Smooth muscle cell (in vitro differentiated cells): ENCODE measurements around the gene ARF4. TPM values are rescaled to one million over a fixed set of nuclear protein-coding genes. Genes with fewer than 3 reads are reported as not detected.
"Not testable (repeated sequence)": the region's sequence is repeated elsewhere in the genome, so short reads cannot be mapped to it uniquely, and the experiment has no call there.

Experiments
- DNase-seq: peaks from one replicate; lab custom pipeline; 2025; ENCODE audit not compliant: unreplicated experiment; lab: John Stamatoyannopoulos, UW
- H2AFZ ChIP-seq: fragments of 200-600 bp; sonication (generic); 2 replicates; pipeline ENCODE4 v1.6.0; 2016; ENCODE audit warnings: antibody characterized with exemption, low read depth, mild to moderate bottlenecking
- H3F3A ChIP-seq: fragments of 200-600 bp; sonication (generic); 2 replicates; pipeline ENCODE4 v1.6.0; 2017; ENCODE audit warnings: antibody characterized with exemption, low read depth
- H3K27ac ChIP-seq: fragments of 200-600 bp; sonication (generic); 2 replicates; pipeline ENCODE4 v1.5.1; 2016; ENCODE audit warnings: low read depth, mild to moderate bottlenecking
- H3K27me3 ChIP-seq: fragments of 200-600 bp; sonication (generic); 2 replicates; pipeline ENCODE4 v1.6.1; 2016; ENCODE audit warnings: low read depth, mild to moderate bottlenecking
- H3K36me3 ChIP-seq: fragments of 200-600 bp; sonication (generic); 2 replicates; pipeline ENCODE4 v1.5.1; 2016; ENCODE audit warnings: low read depth
- H3K4me1 ChIP-seq: fragments of 200-600 bp; sonication (generic); 2 replicates; pipeline ENCODE4 v1.5.1; 2016; ENCODE audit warnings: low read depth
- H3K4me2 ChIP-seq: fragments of 200-600 bp; sonication (generic); 2 replicates; pipeline ENCODE4 v1.6.0; 2016; ENCODE audit warnings: mild to moderate bottlenecking
- H3K4me3 ChIP-seq: fragments of 200-600 bp; sonication (generic); 2 replicates; pipeline ENCODE4 v1.5.1; 2016; ENCODE audit warnings: mild to moderate bottlenecking
- H3K79me2 ChIP-seq: fragments of 200-600 bp; sonication (generic); 2 replicates; pipeline ENCODE4 v1.6.0; 2016; ENCODE audit warnings: low read depth, mild to moderate bottlenecking
- H3K9ac ChIP-seq: fragments of 200-600 bp; sonication (generic); 2 replicates; pipeline ENCODE4 v1.6.0; 2016; ENCODE audit warnings: low read depth
- H3K9me3 ChIP-seq: fragments of 200-600 bp; sonication (generic); replicated peaks from 2 replicates; pipeline ENCODE4 v1.5.1; 2016; ENCODE audit warnings: low read depth
- H4K20me1 ChIP-seq: fragments of 200-600 bp; sonication (generic); 2 replicates; pipeline ENCODE4 v1.6.0; 2016; ENCODE audit warnings: low read depth
- WGBS: methylation state at CpG from one replicate; pipeline ENCODE4 v1.1.7; 2016; ENCODE audit warnings: low lambda C conversion rate; 5-methylcytosine and 5-hydroxymethylcytosine counted together
- polyA plus RNA-seq: library from polyadenylated mRNA; unstranded; fragments of >200 nt; fragmentation: Nextera tagmentation; extraction: Ambion mirVana; gene quantifications from 2 replicates; pipeline ENCODE4 v1.2.1, GENCODE V29; 2016
- total RNA-seq: library from RNA; depleted of rRNA; stranded (reverse); fragments of >200 nt; gene quantifications from 2 replicates; pipeline ENCODE4 v1.2.3, GENCODE V29; 2014
- TF ChIP-seq, protein P1 (sequence below): fragments of 200-600 bp; sonication (generic); IDR thresholded peaks from 2 replicates; pipeline ENCODE4 v1.5.1; 2017; ENCODE audit warnings: borderline replicate concordance, mild to moderate bottlenecking, antibody characterized with exemption; ENCODE audit not compliant: insufficient read depth, poor library complexity, severe bottlenecking

ARF4 gene
- 688 and 774 TPM in 2 replicates for total RNA-seq
- 574 and 688 TPM in 2 replicates for polyA plus RNA-seq

DNA sequence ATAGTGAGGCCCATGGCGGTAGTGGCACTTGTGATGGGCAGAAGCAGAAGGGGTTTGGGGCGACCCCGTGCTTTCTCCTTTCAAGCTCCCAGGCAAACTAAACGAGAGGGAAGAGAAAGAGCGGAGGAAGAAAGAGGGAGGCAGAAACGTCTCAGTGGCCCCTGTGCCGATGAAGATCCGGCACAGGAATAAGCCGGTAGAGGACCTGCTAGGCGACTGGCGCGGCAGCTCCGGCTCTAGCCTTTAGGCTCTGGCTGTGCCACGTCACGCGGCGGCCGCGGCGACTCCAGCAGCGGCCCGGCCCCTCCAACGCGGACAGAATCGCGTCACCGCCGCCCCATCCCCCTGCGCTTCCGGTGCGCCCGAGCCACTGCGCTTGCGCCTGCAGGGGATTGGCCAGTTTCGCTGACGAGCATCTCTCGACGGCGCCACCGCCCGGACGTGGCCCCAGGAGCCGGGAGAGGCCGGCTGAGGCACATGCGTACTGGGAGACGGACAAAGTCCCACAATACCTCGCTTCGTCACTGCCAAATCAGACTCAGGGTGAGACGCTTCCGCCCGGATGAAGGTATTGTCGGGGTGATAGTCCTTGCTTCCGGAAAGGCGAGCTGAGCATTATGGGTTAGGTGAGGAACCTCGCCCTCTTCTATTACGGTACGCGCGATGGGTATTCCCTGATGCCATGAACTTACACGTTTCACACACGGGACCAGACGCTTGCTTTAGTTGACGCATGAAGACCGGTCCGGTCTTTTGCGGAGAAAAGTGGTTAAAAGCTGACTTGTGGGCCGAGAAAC lies at the start of gene ARF4:
TSS of gene ARF4 (minus strand) at position 218 of the 797 bp plus-strand sequence. CDS start at position 14, 204 bp downstream.
- Histone ChIP-seq H3K9me3 (no peaks in the 10 kb centered on the region), H3K36me3 (no peaks in the 10 kb centered on the region), H3K4me1 (peaks cover 26% of the 10 kb centered on the region), H2AFZ (peak within 1 kb of the TSS; percentile 40), H3K4me3 (peak within 1 kb of the TSS; percentile 100), H4K20me1 (peaks cover 45% of the 10 kb centered on the region), H3K9ac (peak within 1 kb of the TSS; percentile 99), H3K79me2 (peaks cover 60% of the 10 kb centered on the region), H3K27me3 (no peaks in the 10 kb centered on the region), H3K27ac (peak within 1 kb of the TSS; percentile 98), H3F3A (peaks cover 22% of the 10 kb centered on the region), H3K4me2 (peak within 1 kb of the TSS; percentile 98)
- WGBS = under 1% methylated on average over 62 of the region's 67 CpGs
- DNase-seq = peak; percentile 98
- TF ChIP-seq, protein P1, sequence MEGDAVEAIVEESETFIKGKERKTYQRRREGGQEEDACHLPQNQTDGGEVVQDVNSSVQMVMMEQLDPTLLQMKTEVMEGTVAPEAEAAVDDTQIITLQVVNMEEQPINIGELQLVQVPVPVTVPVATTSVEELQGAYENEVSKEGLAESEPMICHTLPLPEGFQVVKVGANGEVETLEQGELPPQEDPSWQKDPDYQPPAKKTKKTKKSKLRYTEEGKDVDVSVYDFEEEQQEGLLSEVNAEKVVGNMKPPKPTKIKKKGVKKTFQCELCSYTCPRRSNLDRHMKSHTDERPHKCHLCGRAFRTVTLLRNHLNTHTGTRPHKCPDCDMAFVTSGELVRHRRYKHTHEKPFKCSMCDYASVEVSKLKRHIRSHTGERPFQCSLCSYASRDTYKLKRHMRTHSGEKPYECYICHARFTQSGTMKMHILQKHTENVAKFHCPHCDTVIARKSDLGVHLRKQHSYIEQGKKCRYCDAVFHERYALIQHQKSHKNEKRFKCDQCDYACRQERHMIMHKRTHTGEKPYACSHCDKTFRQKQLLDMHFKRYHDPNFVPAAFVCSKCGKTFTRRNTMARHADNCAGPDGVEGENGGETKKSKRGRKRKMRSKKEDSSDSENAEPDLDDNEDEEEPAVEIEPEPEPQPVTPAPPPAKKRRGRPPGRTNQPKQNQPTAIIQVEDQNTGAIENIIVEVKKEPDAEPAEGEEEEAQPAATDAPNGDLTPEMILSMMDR = no peak

DNA sequence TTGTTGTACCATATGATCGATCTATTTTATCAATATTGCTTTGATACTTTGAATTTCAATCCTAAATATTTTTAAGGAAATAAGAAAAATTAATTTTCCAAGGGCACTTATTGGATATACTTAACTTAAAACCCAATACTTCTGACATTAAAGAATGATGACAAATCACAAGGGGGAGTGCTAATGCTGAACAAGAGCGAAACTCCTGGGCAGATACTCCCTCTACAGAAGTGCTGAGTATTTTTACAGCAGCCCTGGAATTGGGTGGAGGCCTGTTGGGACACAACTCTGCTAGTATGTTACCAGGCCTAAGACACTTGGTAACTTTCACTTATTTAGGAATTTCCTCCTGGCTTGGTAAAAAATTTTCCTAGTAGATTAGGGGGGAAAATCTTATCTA lies 49.6 kb upstream of the ARF4 start:
- Histone ChIP-seq H3K4me3 (no peak overlapping the region), H3K27me3 (no peaks in the 10 kb centered on the region), H2AFZ (no peak overlapping the region), H3K9ac (no peak overlapping the region), H3K27ac (no peak overlapping the region), H3K36me3 (no peaks in the 10 kb centered on the region), H3K79me2 (peaks cover 6% of the 10 kb centered on the region), H3K9me3 (no peaks in the 10 kb centered on the region), H3K4me2 (no peak overlapping the region), H4K20me1 (peaks cover 3% of the 10 kb centered on the region), H3K4me1 (no peaks in the 10 kb centered on the region), H3F3A (no peaks in the 10 kb centered on the region)
- no peak for DNase-seq
- TF ChIP-seq, protein P1 = peak; percentile 3
- 92% methylated on average over 2 of the region's 2 CpGs for WGBS

DNA sequence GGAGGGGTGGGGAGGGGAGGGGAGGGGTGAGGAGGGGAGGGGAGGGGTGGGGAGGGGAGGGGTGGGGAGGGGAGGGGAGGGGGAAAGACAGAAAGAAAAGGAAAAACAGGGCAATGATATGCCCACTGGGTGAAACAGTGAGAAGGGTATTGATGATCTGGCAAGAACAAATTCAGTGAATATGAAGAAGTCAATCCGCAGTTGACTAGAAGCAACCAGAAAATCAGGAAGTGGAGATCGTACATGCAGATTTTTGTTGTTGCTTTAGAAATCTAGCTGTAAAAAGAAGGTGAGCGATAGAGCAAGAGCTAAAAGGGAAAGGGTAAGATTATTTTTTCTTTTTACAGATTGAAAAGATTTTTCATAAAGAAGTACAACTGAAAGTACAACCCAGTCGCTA lies 47.6 kb upstream of the ARF4 start:
- TF ChIP-seq, protein P1 = no peak
- Histone ChIP-seq H3K4me3 (no peak overlapping the region), H3K36me3 (no peaks in the 10 kb centered on the region), H2AFZ (no peak overlapping the region), H4K20me1 (peaks cover 3% of the 10 kb centered on the region), H3K9ac (no peak overlapping the region), H3F3A (no peaks in the 10 kb centered on the region), H3K79me2 (peaks cover 4% of the 10 kb centered on the region), H3K9me3 (no peaks in the 10 kb centered on the region), H3K4me1 (no peaks in the 10 kb centered on the region), H3K27ac (no peak overlapping the region), H3K4me2 (no peak overlapping the region), H3K27me3 (no peaks in the 10 kb centered on the region)
- 94% methylated on average over 4 of the region's 4 CpGs for WGBS
- DNase-seq = no peak

- TF ChIP-seq, protein P1 = no peak
- H4K20me1 ChIP-seq = no peaks in the 10 kb centered on the region
- peaks cover 20% of the 10 kb centered on the region for H3K36me3 ChIP-seq
- H3K79me2 ChIP-seq = no peaks in the 10 kb centered on the region
- H3K9ac ChIP-seq = no peak overlapping the region
- no peak for DNase-seq
- H3K4me1 ChIP-seq = no peaks in the 10 kb centered on the region
- no peaks in the 10 kb centered on the region for H3F3A ChIP-seq
- no peaks in the 10 kb centered on the region for H3K27me3 ChIP-seq
- no peak overlapping the region for H3K4me2 ChIP-seq
- H3K9me3 ChIP-seq = no peaks in the 10 kb centered on the region
- H2AFZ ChIP-seq = no peak overlapping the region
- H3K4me3 ChIP-seq = no peak overlapping the region
- no peak overlapping the region for H3K27ac ChIP-seq
Measured at GRCh38 chr3:57637391-57637790, 40.2 kb upstream of the ARF4 start.

- H3K9me3 ChIP-seq, H3F3A ChIP-seq, H3K4me2 ChIP-seq, H3K9ac ChIP-seq, H3K4me1 ChIP-seq, H2AFZ ChIP-seq, H3K27ac ChIP-seq, H3K4me3 ChIP-seq, H3K79me2 ChIP-seq, H4K20me1 ChIP-seq, H3K27me3 ChIP-seq, DNase-seq: not testable (repeated sequence)
- H3K36me3 ChIP-seq = peaks cover 29% of the 10 kb centered on the region
- 98% methylated on average over 3 of the region's 3 CpGs for WGBS
Measured at GRCh38 chr3:57634259-57634658, 37.1 kb upstream of the ARF4 start.
